MM.1S (cell line): ENCODE results near the gene GABBR1.
A peak's percentile ranks its signal among the peaks of the same experiment; 100 is the strongest.

Source experiments
- DNase-seq: peaks from one replicate; pipeline ENCODE4 v3.0.0-alpha.2; 2015
- H2AFZ ChIP-seq: fragments of 300-600 bp; sonication (generic); 2 replicates; pipeline ENCODE4 v1.6.0; 2016; ENCODE audit warnings: antibody characterized with exemption, low read length
- H3F3A ChIP-seq: fragments of 300-600 bp; sonication (generic); 2 replicates; pipeline ENCODE4 v1.6.1; 2016; ENCODE audit warnings: mild to moderate bottlenecking, antibody characterized with exemption, low read length, moderate library complexity, mixed read lengths; ENCODE audit not compliant: insufficient read depth
- H3K27ac ChIP-seq: fragments of 300-600 bp; sonication (generic); 2 replicates; pipeline ENCODE4 v1.5.1; 2016; ENCODE audit warnings: mild to moderate bottlenecking, low read length
- H3K27me3 ChIP-seq: fragments of 300-600 bp; sonication (generic); replicated peaks from 2 replicates; pipeline ENCODE4 v1.6.0; 2016; ENCODE audit warnings: low read length; ENCODE audit not compliant: insufficient read depth
- H3K36me3 ChIP-seq: fragments of 300-600 bp; sonication (generic); replicated peaks from 2 replicates; pipeline ENCODE4 v1.6.1; 2016; ENCODE audit warnings: mild to moderate bottlenecking, low read length, mixed read lengths; ENCODE audit not compliant: insufficient read depth
- H3K4me1 ChIP-seq: fragments of 300-600 bp; sonication (generic); 2 replicates; pipeline ENCODE4 v1.6.1; 2016; ENCODE audit warnings: low read length, mixed read lengths
- H3K4me2 ChIP-seq: fragments of 300-600 bp; sonication (generic); 2 replicates; pipeline ENCODE4 v1.6.0; 2016; ENCODE audit warnings: low read depth, low read length
- H3K4me3 ChIP-seq: fragments of 300-600 bp; sonication (generic); 2 replicates; pipeline ENCODE4 v1.5.1; 2016; ENCODE audit warnings: low read length, mixed read lengths
- H3K79me2 ChIP-seq: fragments of 300-600 bp; sonication (generic); 2 replicates; pipeline ENCODE4 v1.6.1; 2016; ENCODE audit warnings: mixed run types, low read length, mixed read lengths
- H3K9ac ChIP-seq: fragments of 300-600 bp; sonication (generic); 2 replicates; pipeline ENCODE4 v1.6.1; 2016; ENCODE audit warnings: low read length, mixed read lengths
- H3K9me2 ChIP-seq: fragments of 300-600 bp; sonication (generic); replicated peaks from 2 replicates; pipeline ENCODE4 v1.6.1; 2016; ENCODE audit warnings: mild to moderate bottlenecking, low read length, mixed read lengths; ENCODE audit not compliant: insufficient read depth
- H3K9me3 ChIP-seq: fragments of 300-600 bp; sonication (generic); replicated peaks from 2 replicates; pipeline ENCODE4 v1.6.1; 2016; ENCODE audit warnings: mild to moderate bottlenecking, low read length, mixed read lengths; ENCODE audit not compliant: insufficient read depth
- H4K20me1 ChIP-seq: fragments of 300-600 bp; sonication (generic); 2 replicates; pipeline ENCODE4 v1.6.1; 2016; ENCODE audit warnings: mild to moderate bottlenecking, low read length, moderate library complexity, mixed read lengths; ENCODE audit not compliant: insufficient read depth
- EZH2 ChIP-seq: fragments of 300-600 bp; sonication (generic); optimal IDR thresholded peaks from 2 replicates; pipeline ENCODE3; 2017; ENCODE audit warnings: low read depth, mild to moderate bottlenecking, antibody characterized with exemption, low read length, mixed read lengths
- EZH2phosphoT487 ChIP-seq: fragments of 300-600 bp; sonication (generic); IDR thresholded peaks from 2 replicates; pipeline ENCODE4 v1.6.1; 2018; ENCODE audit warnings: antibody characterized with exemption, low read length
- TF ChIP-seq, protein P1 (sequence below): fragments of 300-600 bp; sonication (generic); IDR thresholded peaks from 2 replicates; pipeline ENCODE4 v1.5.1; 2016; ENCODE audit warnings: antibody characterized with exemption, low read length, mixed read lengths

The GABBR1 gene

DNA sequence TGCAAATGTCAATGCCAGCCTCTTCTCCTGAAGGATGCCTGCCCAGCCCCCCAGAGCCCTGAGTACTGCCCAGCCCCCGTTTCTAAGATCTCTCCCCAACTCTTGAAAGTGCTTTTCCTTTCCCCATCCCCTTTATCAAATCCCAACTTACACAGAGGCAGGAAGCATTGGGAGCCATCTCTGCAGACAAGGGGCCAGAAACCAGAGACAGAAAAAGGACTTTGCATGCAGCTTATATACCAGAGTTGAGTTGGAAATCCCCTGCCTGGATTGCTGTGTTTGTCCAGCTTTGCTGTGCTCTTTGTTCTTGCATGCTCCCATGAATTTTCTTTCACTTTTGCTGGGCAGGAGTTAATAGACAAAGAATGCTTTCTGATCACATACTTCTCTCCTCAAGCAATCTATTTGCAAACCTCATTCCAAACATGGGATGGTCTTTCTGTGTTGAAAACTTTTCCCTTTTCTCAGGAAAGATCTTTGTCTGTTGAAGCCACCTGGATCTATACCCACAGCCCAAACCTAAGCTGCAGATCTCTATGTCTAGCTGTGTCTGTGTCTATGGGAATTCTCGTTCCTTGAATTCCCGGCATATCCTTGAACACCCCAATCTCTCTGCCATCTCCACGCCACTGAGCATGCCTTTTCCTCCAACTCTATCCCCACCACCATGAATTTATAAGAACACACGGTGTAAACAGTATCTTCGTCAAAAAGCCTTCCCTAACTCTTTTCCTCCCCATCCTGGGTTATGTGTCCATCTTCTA, 73.3 kb downstream of the GABBR1 start, which contains the start of gene UBD:
Gene UBD, minus strand, starts transcription at position 209 of the 764 bp plus-strand sequence. Its CDS starts 31 bp downstream, at position 178.
- H4K20me1 ChIP-seq, result no peaks in the 10 kb centered on the region
- H3K36me3 ChIP-seq, result no peaks in the 10 kb centered on the region
- H3K27me3 ChIP-seq, result no peaks in the 10 kb centered on the region
- H3K9ac ChIP-seq, result no peak within 1 kb of the TSS
- H3K4me3 ChIP-seq, result no peak within 1 kb of the TSS
- no peak within 1 kb of the TSS for H3K27ac ChIP-seq
- H3K9me2 ChIP-seq, result no peaks in the 10 kb centered on the region
- H3K9me3 ChIP-seq, result no peaks in the 10 kb centered on the region
- no peak within 1 kb of the TSS for H2AFZ ChIP-seq
- peaks cover 12% of the 10 kb centered on the region for H3K4me1 ChIP-seq
- TF ChIP-seq EZH2 (no peak), EZH2phosphoT487 (no peak)
- TF ChIP-seq, protein P1, sequence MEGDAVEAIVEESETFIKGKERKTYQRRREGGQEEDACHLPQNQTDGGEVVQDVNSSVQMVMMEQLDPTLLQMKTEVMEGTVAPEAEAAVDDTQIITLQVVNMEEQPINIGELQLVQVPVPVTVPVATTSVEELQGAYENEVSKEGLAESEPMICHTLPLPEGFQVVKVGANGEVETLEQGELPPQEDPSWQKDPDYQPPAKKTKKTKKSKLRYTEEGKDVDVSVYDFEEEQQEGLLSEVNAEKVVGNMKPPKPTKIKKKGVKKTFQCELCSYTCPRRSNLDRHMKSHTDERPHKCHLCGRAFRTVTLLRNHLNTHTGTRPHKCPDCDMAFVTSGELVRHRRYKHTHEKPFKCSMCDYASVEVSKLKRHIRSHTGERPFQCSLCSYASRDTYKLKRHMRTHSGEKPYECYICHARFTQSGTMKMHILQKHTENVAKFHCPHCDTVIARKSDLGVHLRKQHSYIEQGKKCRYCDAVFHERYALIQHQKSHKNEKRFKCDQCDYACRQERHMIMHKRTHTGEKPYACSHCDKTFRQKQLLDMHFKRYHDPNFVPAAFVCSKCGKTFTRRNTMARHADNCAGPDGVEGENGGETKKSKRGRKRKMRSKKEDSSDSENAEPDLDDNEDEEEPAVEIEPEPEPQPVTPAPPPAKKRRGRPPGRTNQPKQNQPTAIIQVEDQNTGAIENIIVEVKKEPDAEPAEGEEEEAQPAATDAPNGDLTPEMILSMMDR, result no peak
- H3K79me2 ChIP-seq, result no peaks in the 10 kb centered on the region
- DNase-seq, result peak; percentile 43
- H3K4me2 ChIP-seq, result 0 out of 2 replicates have a peak within 1 kb of the TSS, but pooled peaks have one; percentile 1
- H3F3A ChIP-seq, result no peaks in the 10 kb centered on the region

DNA sequence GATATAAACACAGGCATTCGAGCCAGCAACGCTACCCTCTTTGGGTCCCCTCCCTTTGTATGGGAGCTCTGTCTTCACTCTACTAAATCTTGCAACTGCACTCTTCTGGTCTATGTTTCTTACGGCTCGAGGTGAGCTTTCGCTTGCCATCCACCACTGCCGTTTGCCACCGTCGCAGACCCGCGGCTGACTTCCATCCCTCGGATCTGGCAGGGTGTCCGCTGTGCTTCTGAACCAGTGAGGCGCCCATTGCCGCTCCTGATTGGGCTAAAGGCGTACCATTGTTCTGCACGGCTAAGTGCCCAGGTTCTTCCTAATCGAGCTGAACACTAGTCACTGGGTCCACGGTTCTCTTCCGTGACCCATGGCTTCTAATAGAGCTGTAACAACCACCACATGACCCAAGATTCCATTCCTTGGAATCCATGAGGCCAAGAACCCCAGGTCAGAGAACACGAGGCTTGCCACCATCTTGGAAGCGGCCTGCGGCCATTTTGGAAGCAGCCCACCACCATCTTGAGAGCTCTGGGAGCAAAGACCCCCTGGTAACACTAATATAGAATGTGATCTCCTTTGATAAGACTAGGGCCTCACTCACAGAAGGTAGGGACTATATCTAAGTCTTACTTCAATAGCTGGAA, 74.4 kb downstream of the GABBR1 start:
- Histone ChIP-seq H3K9me2 (no peaks in the 10 kb centered on the region), H3K27me3 (peaks cover 4% of the 10 kb centered on the region; the same call in 1 of the 2 replicates), H3K27ac (no peak overlapping the region), H2AFZ (no peak overlapping the region), H3K36me3 (no peaks in the 10 kb centered on the region), H3K9me3 (no peaks in the 10 kb centered on the region), H4K20me1 (no peaks in the 10 kb centered on the region), H3F3A (no peaks in the 10 kb centered on the region), H3K4me3 (no peak overlapping the region), H3K4me1 (peaks cover 12% of the 10 kb centered on the region), H3K9ac (no peak overlapping the region), H3K79me2 (no peaks in the 10 kb centered on the region), H3K4me2 (no peak overlapping the region)
- DNase-seq, result no peak
- TF ChIP-seq EZH2phosphoT487, result no peak
- TF ChIP-seq, protein P1, result no peak

DNA sequence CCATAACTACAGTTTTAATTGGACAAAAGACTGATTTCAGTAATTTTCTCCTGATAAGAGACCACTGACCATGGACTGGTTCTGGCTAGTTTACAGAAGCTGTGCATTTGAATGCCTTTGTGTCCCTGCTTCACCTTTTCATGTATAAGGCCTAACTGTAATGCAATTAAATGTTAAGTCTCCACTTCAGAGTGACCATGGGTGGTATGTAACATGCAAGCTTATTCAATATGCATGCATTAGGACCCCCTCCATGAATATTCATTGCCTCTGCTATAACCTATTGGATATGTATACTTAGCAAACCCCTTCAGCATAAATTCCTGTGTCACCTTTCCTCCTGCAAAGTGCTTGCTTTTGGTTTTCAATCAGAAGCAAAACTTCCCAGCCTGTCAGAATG, 75.7 kb downstream of the GABBR1 start:
- Histone ChIP-seq H3K36me3 (no peaks in the 10 kb centered on the region), H3K9me2 (no peaks in the 10 kb centered on the region), H3K27me3 (peaks cover 4% of the 10 kb centered on the region; the same call in 1 of the 2 replicates), H3F3A (no peaks in the 10 kb centered on the region), H3K9ac (no peak overlapping the region), H2AFZ (no peak overlapping the region), H3K27ac (no peak overlapping the region), H3K79me2 (no peaks in the 10 kb centered on the region), H3K4me3 (no peak overlapping the region), H3K4me2 (no peak overlapping the region), H4K20me1 (no peaks in the 10 kb centered on the region), H3K4me1 (peaks cover 12% of the 10 kb centered on the region), H3K9me3 (no peaks in the 10 kb centered on the region)
- TF ChIP-seq EZH2phosphoT487 (no peak), EZH2 (no peak)
- TF ChIP-seq, protein P1, result no peak
- no peak for DNase-seq
